Measurements from ENCODE around the gene CARF. TPM values are rescaled to one million over a fixed set of nuclear protein-coding genes. Genes with fewer than 3 reads are reported as not detected.

CARF gene
- polyA plus RNA-seq, 1 of the 3 experiments (the other 2 are of a cell fraction), result 4.6 TPM

DNA sequence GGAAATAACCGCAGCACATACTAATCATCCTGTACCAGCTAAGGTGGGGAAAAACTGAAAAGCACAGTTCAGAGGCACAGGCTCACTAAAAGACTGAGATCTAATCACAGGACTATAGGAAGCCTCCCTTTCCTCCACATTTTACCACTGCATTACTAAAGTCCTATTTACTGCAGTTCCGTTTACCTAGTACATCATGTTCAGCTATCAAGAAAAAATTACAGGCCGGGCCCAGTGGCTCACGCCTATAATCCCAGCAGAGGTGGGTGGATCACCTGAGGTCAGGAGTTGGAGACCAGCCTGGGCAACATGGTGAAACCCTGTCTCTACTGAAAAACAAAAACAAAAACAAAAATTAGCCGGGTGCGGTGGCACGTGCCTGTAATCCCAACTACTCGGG lies 91.6 kb downstream of the CARF start (continued):
- no peak for TF ChIP-seq MEF2A (IDR thresholded peaks at IDR 0.05; ENCODE audit: borderline replicate concordance, low read depth)

DNA sequence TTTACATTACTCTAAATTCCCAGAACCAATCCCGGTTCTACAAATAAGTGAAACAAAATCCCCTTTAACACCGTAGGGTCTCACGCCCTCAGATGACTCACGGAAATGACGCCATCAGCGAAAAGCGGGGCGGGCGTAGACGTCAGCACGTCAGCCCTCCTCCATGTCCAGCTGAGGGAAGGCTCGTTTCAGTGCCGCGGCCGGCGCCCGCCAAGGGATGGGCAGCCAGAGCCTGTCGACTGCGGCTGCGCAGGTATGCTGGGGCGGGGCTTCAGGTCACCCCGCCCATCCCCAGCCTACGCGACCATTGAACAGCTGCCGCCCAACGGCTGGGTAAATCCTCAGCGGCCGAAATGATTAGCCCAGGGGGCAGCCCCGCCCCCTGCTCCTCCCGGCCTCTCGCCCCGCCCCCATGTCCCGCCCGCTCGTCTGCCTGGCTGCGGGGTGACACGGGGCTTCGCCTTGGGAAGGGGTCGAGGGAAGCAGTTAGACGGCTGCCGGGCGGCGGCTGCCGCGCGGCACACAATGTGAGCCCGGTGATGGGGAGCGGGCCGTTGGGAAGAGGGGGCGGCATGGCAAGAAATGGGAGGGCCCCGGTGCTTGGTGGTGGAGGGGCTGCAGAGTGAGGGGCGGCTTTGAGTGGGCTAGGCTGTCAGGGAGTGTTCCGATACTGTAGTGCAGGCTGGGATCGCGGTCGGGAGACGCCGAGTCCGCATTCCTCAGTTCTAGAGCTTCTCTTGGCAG lies 102.6 kb downstream of the CARF start, which contains the start of gene NBEAL1:
Gene NBEAL1, plus strand, starts transcription at position 420 of the 744 bp plus-strand sequence. CDS start 1,510 bp downstream, outside the sequence.
- WGBS (ENCODE audit: low lambda C conversion rate), result under 1% methylated on average over 22 of the region's 59 CpGs
- Histone ChIP-seq H3K79me2 (ENCODE audit: insufficient read depth) (peaks cover 48% of the 10 kb centered on the region), H3K27me3 (ENCODE audit: insufficient read depth) (no peaks in the 10 kb centered on the region), H2AFZ (ENCODE audit: low read depth) (peak within 1 kb of the TSS; percentile 95), H3K4me1 (ENCODE audit: control insufficient read depth in 1 of 2, insufficient read depth in 2 of 2, low read depth in 1 of 2, low read length in 1 of 2) (peaks cover 7 to 8% of the 10 kb centered on the region in 2 experiments; a peak in 2 of 4 replicates), H3K4me2 (peak within 1 kb of the TSS; percentile 83), H3F3A (replicated peaks; ENCODE audit: insufficient read depth) (no peaks in the 10 kb centered on the region), H3K36me3 (replicated peaks in 1 of 2; ENCODE audit: control insufficient read depth in 1 of 2, insufficient read depth in 2 of 2, low read length in 1 of 2) (peaks cover 0 to 8% of the 10 kb centered on the region in 2 experiments), H4K20me1 (ENCODE audit: insufficient read depth) (peaks cover 8% of the 10 kb centered on the region; the same call in 1 of the 2 replicates), H3K27ac (ENCODE audit: low read depth in 2 of 2, low read length in 1 of 2) (peak within 1 kb of the TSS; percentile 88 to 97), H3K4me3 (ENCODE audit: low read depth in 2 of 2, low read length in 1 of 2) (peak within 1 kb of the TSS; percentile 81 to 92), H3K9me2 (no peaks in the 10 kb centered on the region), H3K9me3 (no peaks in the 10 kb centered on the region), H3K9ac (peak within 1 kb of the TSS; percentile 88)
- DNase-seq, result peak; percentile 97
- TF ChIP-seq, protein P1, sequence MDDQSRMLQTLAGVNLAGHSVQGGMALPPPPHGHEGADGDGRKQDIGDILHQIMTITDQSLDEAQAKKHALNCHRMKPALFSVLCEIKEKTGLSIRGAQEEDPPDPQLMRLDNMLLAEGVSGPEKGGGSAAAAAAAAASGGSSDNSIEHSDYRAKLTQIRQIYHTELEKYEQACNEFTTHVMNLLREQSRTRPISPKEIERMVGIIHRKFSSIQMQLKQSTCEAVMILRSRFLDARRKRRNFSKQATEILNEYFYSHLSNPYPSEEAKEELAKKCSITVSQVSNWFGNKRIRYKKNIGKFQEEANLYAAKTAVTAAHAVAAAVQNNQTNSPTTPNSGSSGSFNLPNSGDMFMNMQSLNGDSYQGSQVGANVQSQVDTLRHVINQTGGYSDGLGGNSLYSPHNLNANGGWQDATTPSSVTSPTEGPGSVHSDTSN (IDR thresholded peaks at IDR 0.05), result no peak; the same call in 1 of the 2 replicates
- TF ChIP-seq CHD2 (IDR thresholded peaks at IDR 0.05; ENCODE audit: low read length, partially characterized antibody) (peak; percentile 42), MXI1 (IDR thresholded peaks at IDR 0.05; ENCODE audit: low read depth, low read length) (peak; percentile 68), NRF1 (IDR thresholded peaks at IDR 0.05; ENCODE audit: low read depth, low read length) (peak; percentile 91), SIN3A (IDR thresholded peaks at IDR 0.05; ENCODE audit: borderline replicate concordance, low read depth, low read length) (0 out of 2 replicates have a peak, but pooled peaks have one; percentile 54), JUND (IDR thresholded peaks at IDR 0.05) (peak; percentile 47; the same call in 1 of the 2 replicates), TAF1 (IDR thresholded peaks at IDR 0.05; ENCODE audit: borderline replicate concordance, low read depth, low read length) (peak; percentile 13; the same call in 1 of the 2 replicates), EP300 (IDR thresholded peaks at IDR 0.05; ENCODE audit: borderline replicate concordance in 1 of 2, low read depth in 1 of 2, low read length in 1 of 2) (peak in 1 of 2 experiments; percentile 21; a peak in 1 of 4 replicates), FOSL2 (IDR thresholded peaks at IDR 0.05; ENCODE audit: borderline replicate concordance, low read depth) (peak; percentile 76; the same call in 1 of the 2 replicates), GABPA (IDR thresholded peaks at IDR 0.05; ENCODE audit: low read depth) (peak; percentile 70), POLR2AphosphoS5 (IDR thresholded peaks at IDR 0.05; ENCODE audit: low read depth, low read length) (peak; percentile 7; the same call in 1 of the 2 replicates), YY1 (IDR thresholded peaks at IDR 0.05; ENCODE audit: low read depth) (0 out of 2 replicates have a peak, but pooled peaks have one; percentile 7), RAD21 (IDR thresholded peaks at IDR 0.05; ENCODE audit: low read length) (no peak; the same call in 1 of the 2 replicates), TEAD4 (IDR thresholded peaks at IDR 0.05; ENCODE audit: borderline replicate concordance, insufficient read depth) (no peak), FOXJ3 (CRISPR knock-in tag; IDR thresholded peaks at IDR 0.05) (no peak)
- TF ChIP-seq, protein P2, sequence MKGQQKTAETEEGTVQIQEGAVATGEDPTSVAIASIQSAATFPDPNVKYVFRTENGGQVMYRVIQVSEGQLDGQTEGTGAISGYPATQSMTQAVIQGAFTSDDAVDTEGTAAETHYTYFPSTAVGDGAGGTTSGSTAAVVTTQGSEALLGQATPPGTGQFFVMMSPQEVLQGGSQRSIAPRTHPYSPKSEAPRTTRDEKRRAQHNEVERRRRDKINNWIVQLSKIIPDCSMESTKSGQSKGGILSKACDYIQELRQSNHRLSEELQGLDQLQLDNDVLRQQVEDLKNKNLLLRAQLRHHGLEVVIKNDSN (IDR thresholded peaks at IDR 0.05; ENCODE audit: borderline replicate concordance, low read depth), result no peak
- TF ChIP-seq, protein P3, sequence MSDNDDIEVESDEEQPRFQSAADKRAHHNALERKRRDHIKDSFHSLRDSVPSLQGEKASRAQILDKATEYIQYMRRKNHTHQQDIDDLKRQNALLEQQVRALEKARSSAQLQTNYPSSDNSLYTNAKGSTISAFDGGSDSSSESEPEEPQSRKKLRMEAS (IDR thresholded peaks at IDR 0.05; ENCODE audit: low read depth), result peak; percentile 10; the same call in 1 of the 2 replicates
- ChIA-PET CTCF (interaction anchor here (0.5 kb wide), 1 partner anchor 136 kb away, joined by 3 read pairs; no protein-coding TSS in a partner anchor), POLR2A (interaction anchor here (0.7 kb wide), 1 partner anchor 348 kb away, joined by 3 read pairs; no protein-coding TSS in a partner anchor)

Data from SK-N-SH (cell line).